Hematopoietic multipotent progenitor cell treated with erythropoietin and hydrocortisone succinate and interleukin-3 and kit ligand, for 6 days (in vitro differentiated cells): Measurements from ENCODE around the gene VRK3.
"Not testable (repeated sequence)": the region's sequence is repeated elsewhere in the genome, so short reads cannot be mapped to it uniquely, and the experiment has no call there.

Source experiments
- DNase-seq: peaks from one replicate; pipeline ENCODE4 v3.0.0-alpha.2; 2015

The VRK3 gene

GRCh38 chr19:49986354-49986753 is 38.8 kb downstream of the VRK3 start:
- no peak for DNase-seq

GRCh38 chr19:49985871-49986270 is 39.3 kb downstream of the VRK3 start:
- DNase-seq = no peak

- no peak for DNase-seq
These were observed 40.7 kb downstream of the VRK3 start for GRCh38 chr19:49984491-49984890.

- DNase-seq = peak; percentile 87
These were observed 41.4 kb downstream of the VRK3 start for GRCh38 chr19:49983645-49984229.

GRCh38 chr19:49981603-49982593 is 43.3 kb downstream of the VRK3 start:
- peak; percentile 72 for DNase-seq

GRCh38 chr19:49978324-49978723 is 46.8 kb downstream of the VRK3 start:
- DNase-seq = no peak

- no peak for DNase-seq
These were observed 47.3 kb downstream of the VRK3 start for GRCh38 chr19:49977881-49978280.

GRCh38 chr19:49977076-49977475 is 48.1 kb downstream of the VRK3 start:
- no peak for DNase-seq

GRCh38 chr19:49976496-49976895 is 48.7 kb downstream of the VRK3 start:
- DNase-seq = no peak

- no peak for DNase-seq
These were observed 50.1 kb downstream of the VRK3 start for GRCh38 chr19:49975051-49975450.

GRCh38 chr19:49973987-49974386 is 51.2 kb downstream of the VRK3 start:
- no peak for DNase-seq

GRCh38 chr19:49972841-49973240 is 52.3 kb downstream of the VRK3 start:
- DNase-seq = no peak

- no peak for DNase-seq
These were observed 53.2 kb downstream of the VRK3 start for GRCh38 chr19:49971991-49972411.

- DNase-seq = not testable (repeated sequence)
These were observed 55.8 kb downstream of the VRK3 start for GRCh38 chr19:49969355-49969754.

- DNase-seq = peak; percentile 28
These were observed 56.8 kb downstream of the VRK3 start for GRCh38 chr19:49968279-49968922.

- not testable (repeated sequence) for DNase-seq
These were observed 64.2 kb downstream of the VRK3 start, which contains the start of gene SIGLEC11 for GRCh38 chr19:49960980-49961379. Gene SIGLEC11 (minus strand): TSS chr19:49961172. CDS start chr19:49961081, 91 bp downstream.

- not testable (repeated sequence) for DNase-seq
These were observed 65.3 kb downstream of the VRK3 start for GRCh38 chr19:49959892-49960291.

- DNase-seq = not testable (repeated sequence)
These were observed 66.6 kb downstream of the VRK3 start for GRCh38 chr19:49958596-49958995.

GRCh38 chr19:49958144-49958543 is 67.0 kb downstream of the VRK3 start:
- not testable (repeated sequence) for DNase-seq

- no peak for DNase-seq
These were observed 67.8 kb downstream of the VRK3 start for GRCh38 chr19:49957262-49957915.

GRCh38 chr19:49956115-49956495 is 69.1 kb downstream of the VRK3 start:
- no peak for DNase-seq

GRCh38 chr19:49954933-49955332 is 70.2 kb downstream of the VRK3 start:
- DNase-seq = no peak
